Cardiac fibroblast (primary cell): ENCODE results near the gene TGFBI.
A peak's percentile ranks its signal among the peaks of the same experiment; 100 is the strongest.

ENCODE experiments used
- DNase-seq, 2 donors: peaks; one replicate each; pipeline versions ENCODE4 v3.0.0 to v3.0.0-alpha.2; 2010; ENCODE audit warnings: low read depth in 2 of 2
- H3K4me3 ChIP-seq, 2 donors: replicated peaks in 1 of 2; 1 replicate in 1 of 2; 2 replicates in 1 of 2; pipeline ENCODE4 v1.5.1; 2011; ENCODE audit warnings: low read depth in 2 of 2, low read length in 2 of 2, mild to moderate bottlenecking in 2 of 2, moderate library complexity in 1 of 2
- TF ChIP-seq, protein P1 (sequence below): IDR thresholded peaks from one replicate; pipeline ENCODE4 v1.5.1; 2011; ENCODE audit warnings: low read depth, mild to moderate bottlenecking, low read length, inconsistent platforms

The TGFBI gene

GRCh38 chr5:136060963-136061362, 32.2 kb downstream of the TGFBI start:
- H3K4me3 ChIP-seq, result no peak overlapping the region
- no peak for DNase-seq
- TF ChIP-seq, protein P1, sequence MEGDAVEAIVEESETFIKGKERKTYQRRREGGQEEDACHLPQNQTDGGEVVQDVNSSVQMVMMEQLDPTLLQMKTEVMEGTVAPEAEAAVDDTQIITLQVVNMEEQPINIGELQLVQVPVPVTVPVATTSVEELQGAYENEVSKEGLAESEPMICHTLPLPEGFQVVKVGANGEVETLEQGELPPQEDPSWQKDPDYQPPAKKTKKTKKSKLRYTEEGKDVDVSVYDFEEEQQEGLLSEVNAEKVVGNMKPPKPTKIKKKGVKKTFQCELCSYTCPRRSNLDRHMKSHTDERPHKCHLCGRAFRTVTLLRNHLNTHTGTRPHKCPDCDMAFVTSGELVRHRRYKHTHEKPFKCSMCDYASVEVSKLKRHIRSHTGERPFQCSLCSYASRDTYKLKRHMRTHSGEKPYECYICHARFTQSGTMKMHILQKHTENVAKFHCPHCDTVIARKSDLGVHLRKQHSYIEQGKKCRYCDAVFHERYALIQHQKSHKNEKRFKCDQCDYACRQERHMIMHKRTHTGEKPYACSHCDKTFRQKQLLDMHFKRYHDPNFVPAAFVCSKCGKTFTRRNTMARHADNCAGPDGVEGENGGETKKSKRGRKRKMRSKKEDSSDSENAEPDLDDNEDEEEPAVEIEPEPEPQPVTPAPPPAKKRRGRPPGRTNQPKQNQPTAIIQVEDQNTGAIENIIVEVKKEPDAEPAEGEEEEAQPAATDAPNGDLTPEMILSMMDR, result no peak

GRCh38 chr5:136061630-136062365, 33.0 kb downstream of the TGFBI start:
- DNase-seq, result no peak
- TF ChIP-seq, protein P1, result no peak
- H3K4me3 ChIP-seq, result no peak overlapping the region

- DNase-seq, result peak; percentile 55 to 64
- TF ChIP-seq, protein P1, result peak; percentile 32
- H3K4me3 ChIP-seq, result no peak overlapping the region
Measured at GRCh38 chr5:136062366-136063274, 33.8 kb downstream of the TGFBI start.

DNA sequence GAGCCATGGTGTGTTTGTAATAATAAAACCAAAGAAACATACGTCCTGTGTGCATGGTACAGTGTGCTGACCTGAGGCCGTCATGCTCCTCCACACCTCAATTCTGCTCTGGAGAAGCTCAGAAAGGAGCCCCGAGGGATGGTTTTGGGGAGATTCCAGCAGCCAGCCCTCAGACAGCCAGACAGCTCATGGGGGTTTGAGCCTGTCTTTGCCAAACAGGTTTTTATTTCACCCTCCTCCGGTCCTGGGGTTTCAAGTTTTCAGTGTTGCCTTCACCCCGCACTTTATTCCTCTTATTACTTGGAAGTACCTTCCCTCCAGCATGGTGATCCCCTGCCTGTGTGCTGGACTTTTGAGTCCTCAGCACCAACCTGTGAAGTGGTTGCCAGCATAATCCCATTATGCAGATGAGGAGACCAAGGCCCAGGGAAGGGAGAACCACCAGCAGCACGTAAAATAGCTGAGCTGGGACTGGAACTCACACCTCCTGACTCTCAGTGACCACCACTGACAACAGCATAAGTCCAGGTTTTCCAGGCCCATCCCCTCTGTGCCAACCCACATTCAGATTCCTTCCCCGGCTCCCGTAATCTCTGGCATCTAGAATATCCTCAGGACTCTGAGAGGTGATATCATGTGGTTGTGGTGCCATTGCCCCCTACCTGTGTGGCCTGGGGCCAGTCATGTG, 35.1 kb downstream of the TGFBI start:
- TF ChIP-seq, protein P1, result no peak
- no peak for DNase-seq
- H3K4me3 ChIP-seq, result no peak overlapping the region

- TF ChIP-seq, protein P1, result peak; percentile 25
- H3K4me3 ChIP-seq, result no peak overlapping the region
- DNase-seq, result peak; percentile 39
Measured at GRCh38 chr5:136064510-136064909, 35.7 kb downstream of the TGFBI start.

DNA sequence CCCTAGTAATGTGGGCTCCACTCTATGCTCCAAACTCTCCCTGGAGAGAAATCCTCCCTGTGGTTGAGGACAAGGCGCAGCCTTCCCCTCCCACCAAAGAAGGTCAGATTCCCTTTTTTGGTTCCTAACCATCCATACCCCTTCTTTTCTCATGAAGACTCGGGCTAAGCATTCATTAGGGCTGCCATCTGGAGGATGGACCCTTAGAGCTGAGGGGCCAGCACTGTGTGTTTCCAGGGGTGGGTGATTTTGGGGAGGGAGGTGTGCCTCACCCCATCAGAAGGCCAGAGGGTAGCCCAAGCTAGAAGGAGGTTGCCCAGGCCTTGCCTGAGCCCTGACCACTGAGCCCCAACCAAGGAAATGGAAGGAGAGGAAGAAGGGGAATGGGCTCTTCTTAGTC, 36.8 kb downstream of the TGFBI start:
- TF ChIP-seq, protein P1, result no peak
- no peak for DNase-seq
- H3K4me3 ChIP-seq, result no peak overlapping the region
